K562 (cell line): ENCODE measurements around the gene C11orf54. TPM values are rescaled to one million over a fixed set of nuclear protein-coding genes. Genes with fewer than 3 reads are reported as not detected.

Experiments
- ATAC-seq: fragments of 200-7000 bp; cut with Tn5 transposase; 3 replicates; pipeline ENCODE4 v1.9.1; 2020; ENCODE audit warnings: moderate library complexity
- BruUV-seq: library from RNA; stranded (reverse); fragments of 400-500 nt; replicated peaks from 2 replicates; lab custom pipeline; 2021; lab: Mats Ljungman, UMichigan
- CTCF ChIA-PET: fragments of 300-600 bp; formaldehyde crosslinking; extraction: SDS; loops from one replicate; lab custom pipeline; 2021; ENCODE audit warnings: low intra/inter-chr PET ratio; lab: Yijun Ruan, JAX
- POLR2A ChIA-PET: fragments of 300-600, 350-650 bp; sonication (Branson Sonifier 250); formaldehyde crosslinking; extraction: SDS; loops from one replicate; lab custom pipeline; 2021; ENCODE audit warnings: antibody characterized with exemption, inconsistent platforms; lab: Yijun Ruan, JAX
- DNase-seq, 4 experiments: peaks; one replicate each; pipeline versions ENCODE4 v3.0.0 to v3.0.0-alpha.2; 2011 to 2018; ENCODE audit warnings: low spot score in 3 of 4, mixed read lengths in 3 of 4; ENCODE audit errors: extremely low read depth in 1 of 4
- FAIRE-seq: peaks from 2 replicates; lab custom pipeline; 2011; peaks lifted over from hg19 to GRCh38; lab: Jason Lieb, UNC
- H2AFZ ChIP-seq: 2 replicates; pipeline ENCODE4 v1.6.0; 2011; ENCODE audit warnings: low read depth, low read length, control low read depth, inconsistent platforms
- H3K27ac ChIP-seq: fragments of 200-600 bp; 3 replicates; pipeline ENCODE4 v1.8.0; 2011; ENCODE audit warnings: low read depth, mild to moderate bottlenecking, control low read depth, inconsistent platforms, low read length, moderate library complexity, mixed read lengths; ENCODE audit errors: extremely low read depth
- H3K27me3 ChIP-seq, 2 experiments: fragments of 300-600 bp in 1 of 2; 2 replicates in 1 of 2; 3 replicates in 1 of 2; pipeline versions ENCODE4 v1.6.0 to v1.8.0; 2011; ENCODE audit warnings: inconsistent platforms in 2 of 2, low read length in 2 of 2, mild to moderate bottlenecking in 1 of 2, mixed read lengths in 1 of 2, moderate library complexity in 1 of 2; ENCODE audit not compliant: control insufficient read depth in 2 of 2, insufficient read depth in 2 of 2
- H3K36me3 ChIP-seq: fragments of 300-600 bp; 3 replicates; pipeline ENCODE4 v1.8.0; 2011; ENCODE audit warnings: mild to moderate bottlenecking, low read length, inconsistent platforms; ENCODE audit not compliant: control insufficient read depth, insufficient read depth
- H3K4me1 ChIP-seq, 2 experiments: fragments of 200-600 bp in 1 of 2; replicated peaks in 1 of 2; 2 replicates in 1 of 2; 3 replicates in 1 of 2; pipeline versions ENCODE4 v1.5.1 to v1.8.0; 2011; ENCODE audit warnings: inconsistent platforms in 2 of 2, low read length in 2 of 2, mild to moderate bottlenecking in 1 of 2, mixed read lengths in 1 of 2, moderate library complexity in 1 of 2; ENCODE audit not compliant: control insufficient read depth in 2 of 2, insufficient read depth in 2 of 2
- H3K4me2 ChIP-seq: 2 replicates; pipeline ENCODE4 v1.6.1; 2011; ENCODE audit warnings: low read length, control low read depth, inconsistent platforms, mixed read lengths; ENCODE audit not compliant: insufficient read depth
- H3K4me3 ChIP-seq: fragments of 200-600 bp; sonication (generic), shearing (Covaris generic); 2 replicates; pipeline ENCODE4 v1.5.1; 2016; ENCODE audit warnings: control low read depth, inconsistent platforms
- H3K79me2 ChIP-seq: fragments of 200-600 bp; 3 replicates; pipeline ENCODE4 v1.8.0; 2011; ENCODE audit warnings: low read length, inconsistent platforms; ENCODE audit not compliant: control insufficient read depth, insufficient read depth
- H3K9ac ChIP-seq, 2 experiments: 2 replicates each; pipeline versions ENCODE4 v1.6.0 to v1.6.1; 2011; ENCODE audit warnings: low read depth in 2 of 2, low read length in 2 of 2, control low read depth in 1 of 2, inconsistent platforms in 1 of 2, mild to moderate bottlenecking in 1 of 2, mixed read lengths in 1 of 2; ENCODE audit not compliant: insufficient read depth in 1 of 2
- H3K9me1 ChIP-seq: one replicate; pipeline ENCODE4 v1.6.0; 2011; ENCODE audit warnings: inconsistent platforms, mild to moderate bottlenecking, low read length, moderate library complexity; ENCODE audit not compliant: control insufficient read depth, insufficient read depth
- H3K9me3 ChIP-seq: replicated peaks from 2 replicates; pipeline ENCODE4 v1.5.1; 2011; ENCODE audit warnings: low read depth, low read length, inconsistent platforms; ENCODE audit not compliant: control insufficient read depth, insufficient read depth
- H4K20me1 ChIP-seq: replicated peaks from 2 replicates; pipeline ENCODE4 v1.6.1; 2011; ENCODE audit warnings: low read length, inconsistent platforms, mixed read lengths; ENCODE audit not compliant: control insufficient read depth, insufficient read depth
- ARNT ChIP-seq, 2 experiments: fragments of 450-650 bp; IDR thresholded peaks; 2 replicates each; pipeline ENCODE4 v1.6.1; 2016; ENCODE audit warnings: mild to moderate bottlenecking in 1 of 2
- EHMT2 ChIP-seq: fragments of 450-650 bp; IDR thresholded peaks from 2 replicates; pipeline ENCODE4 v1.6.1; 2018; ENCODE audit warnings: antibody characterized with exemption
- KDM5B ChIP-seq: fragments of 200-600 bp; sonication (generic); IDR thresholded peaks from 2 replicates; pipeline ENCODE4 v1.6.1; 2012; ENCODE audit warnings: low read depth, mild to moderate bottlenecking, moderate library complexity, low read length, control low read depth, inconsistent platforms; ENCODE audit not compliant: insufficient replicate concordance
- MIER1 ChIP-seq: fragments of 450-650 bp; IDR thresholded peaks from 2 replicates; pipeline ENCODE4 v1.6.1; 2016; ENCODE audit warnings: antibody characterized with exemption, mild to moderate bottlenecking, low read depth
- ZKSCAN8 ChIP-seq: fragments of 200-800 bp; sonication (Bioruptor generic); IDR thresholded peaks from 2 replicates; pipeline ENCODE4 v1.6.1; 2016; ENCODE audit warnings: missing genetic modification characterization, missing compliant biosample characterization
- ZNF174 ChIP-seq: fragments of 250-450 bp; sonication (Bioruptor Pico); IDR thresholded peaks from 2 replicates; pipeline ENCODE4 v1.4.0; 2020; ENCODE audit warnings: mild to moderate bottlenecking
- ZNF239 ChIP-seq: fragments of 250-450 bp; sonication (Bioruptor Pico); IDR thresholded peaks from 2 replicates; pipeline ENCODE4 v1.4.0; 2020; ENCODE audit warnings: mild to moderate bottlenecking
- WGBS: fragments of 100-300 bp; shearing (Covaris generic); methylation state at CpG from one replicate; pipeline ENCODE4 v1.1.6; 2016; ENCODE audit warnings: low coverage, mixed read lengths; ENCODE audit not compliant: insufficient coverage; ENCODE audit errors: missing lambda C conversion rate; 5-methylcytosine and 5-hydroxymethylcytosine counted together
- in situ Hi-C: fragments of 300-500 bp; cut with MboI; formaldehyde crosslinking; loops from 4 replicates; pipeline ENCODE4 v1.15.0; 2018; ENCODE audit warnings: inconsistent platforms, mixed read lengths
- intact Hi-C: fragments of 100-400 bp; cut with micrococcal nuclease; formaldehyde crosslinking; loops from 2 replicates; pipeline ENCODE4 v1.14.2; 2022
- polyA plus RNA-seq, 8 experiments: library from polyadenylated mRNA; depleted of rRNA in 4 of 8; stranded (reverse) in 5 of 8; unstranded in 3 of 8; fragments of >200 nt; fragmentation: Nextera tagmentation in 2 of 8; fragmentation: Illumina TruSeq in 1 of 8; extraction: Ambion mirVana in 2 of 8; extraction: Trizol in 1 of 8; gene quantifications; 2 replicates each; pipeline versions ENCODE4 v1.2.1 to v1.2.3, GENCODE V29; 2011 to 2014; ENCODE audit warnings: inconsistent platforms in 1 of 8, missing spikeins in 1 of 8
- total RNA-seq, 7 experiments: library from RNA; depleted of rRNA in 6 of 7; stranded (reverse); fragments of >200 nt in 6 of 7; fragmentation: Illumina TruSeq in 2 of 7; extraction: Trizol in 2 of 7; gene quantifications; 2 replicates each; pipeline versions ENCODE4 v1.2.1 to v1.2.3, GENCODE V29; 2011 to 2021; ENCODE audit warnings: low replicate concordance in 1 of 7
- TF ChIP-seq, protein P1 (sequence below): sonication (generic); formaldehyde crosslinking; IDR thresholded peaks from 2 replicates; pipeline ENCODE4 v1.5.0; 2020; ENCODE audit warnings: missing genetic modification reagents
- TF ChIP-seq, protein P2 (sequence below): fragments of 250-450 bp; sonication (Bioruptor Pico); IDR thresholded peaks from 2 replicates; pipeline ENCODE4 v1.5.0; 2021
- TF ChIP-seq, protein P3 (sequence below): fragments of 450-650 bp; formaldehyde crosslinking; IDR thresholded peaks from 2 replicates; pipeline ENCODE4 v1.4.0; 2020; ENCODE audit warnings: mild to moderate bottlenecking, moderate library complexity
- TF ChIP-seq, protein P4 (sequence below), 3 experiments: fragments of 200-800 bp in 1 of 3; fragments of 250-450 bp in 1 of 3; fragments of 450-650 bp in 1 of 3; sonication (Bioruptor Pico) in 1 of 3; sonication (Bioruptor generic) in 1 of 3; formaldehyde crosslinking in 1 of 3; IDR thresholded peaks; 2 replicates each; pipeline versions ENCODE4 v1.6.1 to v1.8.0; 2016 to 2022; ENCODE audit warnings: mild to moderate bottlenecking in 2 of 3, missing genetic modification characterization in 2 of 3, missing compliant biosample characterization in 1 of 3, moderate library complexity in 1 of 3
- TF ChIP-seq, protein P5 (sequence below): sonication (generic); formaldehyde crosslinking; IDR thresholded peaks from 2 replicates; pipeline ENCODE4 v1.9.0; 2022; ENCODE audit warnings: mild to moderate bottlenecking, missing genetic modification reagents

Gene C11orf54
- total and polyA plus RNA-seq, 9 of the 15 experiments (the other 6 are each of a cell fraction or from before 2014, with no cell fraction given), result 13.4 to 33.0 (median 23.1) TPM

DNA sequence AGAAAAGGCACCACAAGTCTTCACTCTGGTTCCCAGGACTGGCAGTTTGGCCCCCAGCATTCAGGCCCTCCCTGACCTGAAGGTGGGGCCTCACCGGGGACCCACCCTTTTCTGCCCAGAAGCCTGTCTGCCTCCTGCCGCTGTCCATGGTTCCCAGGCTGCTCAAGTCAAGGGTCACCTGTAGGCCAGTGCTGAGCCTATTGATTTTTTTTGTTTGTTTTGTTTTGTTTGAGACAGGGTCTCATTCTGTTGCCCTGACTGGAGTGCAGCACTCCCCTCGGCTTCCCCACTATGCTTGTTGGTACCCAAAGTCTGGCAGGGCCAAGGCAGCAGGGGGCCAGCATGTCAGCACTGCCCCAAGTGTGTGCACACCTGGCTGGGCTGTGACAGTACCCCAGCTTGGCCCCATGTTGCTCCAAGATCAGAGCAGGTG is 31.6 kb downstream of the C11orf54 start:
- ATAC-seq (peak; percentile 63), FAIRE-seq (no peak), DNase-seq (no peak)
- in situ Hi-C loops, result no loop called here
- WGBS, result 40% methylated on average over 3 of the region's 3 CpGs
- BruUV-seq, result no TSS peak
- Histone ChIP-seq H3K9me3 (no peaks in the 10 kb centered on the region; the same call in 1 of the 2 replicates), H3K4me3 (no peak overlapping the region), H4K20me1 (no peaks in the 10 kb centered on the region), H3K36me3 (no peaks in the 10 kb centered on the region), H3K4me1 (peaks cover 0 to 5% of the 10 kb centered on the region in 2 experiments; a peak in 1 of 5 replicates), H3K27ac (no peak overlapping the region), H3K4me2 (no peak overlapping the region), H3K79me2 (no peaks in the 10 kb centered on the region), H3K9ac (no peak overlapping the region), H3K27me3 (no peaks in the 10 kb centered on the region), H2AFZ (no peak overlapping the region), H3K9me1 (no peaks in the 10 kb centered on the region)
- POLR2A ChIA-PET, result interaction anchor here (1.4 to 3.5 kb wide), 2 partner anchors 10 to 32 kb away, joined by 7 to 10 read pairs; partner anchors contain the start of genes C11orf54, MED17 and TAF1D
- CTCF ChIA-PET, result no interaction called here
- intact Hi-C loops, result no loop called here
- TF ChIP-seq, protein P1, sequence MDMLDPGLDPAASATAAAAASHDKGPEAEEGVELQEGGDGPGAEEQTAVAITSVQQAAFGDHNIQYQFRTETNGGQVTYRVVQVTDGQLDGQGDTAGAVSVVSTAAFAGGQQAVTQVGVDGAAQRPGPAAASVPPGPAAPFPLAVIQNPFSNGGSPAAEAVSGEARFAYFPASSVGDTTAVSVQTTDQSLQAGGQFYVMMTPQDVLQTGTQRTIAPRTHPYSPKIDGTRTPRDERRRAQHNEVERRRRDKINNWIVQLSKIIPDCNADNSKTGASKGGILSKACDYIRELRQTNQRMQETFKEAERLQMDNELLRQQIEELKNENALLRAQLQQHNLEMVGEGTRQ (CRISPR knock-in tag), result no peak
- TF ChIP-seq ZNF174 (CRISPR knock-in tag), result no peak
- TF ChIP-seq KDM5B, result no peak
- TF ChIP-seq ZNF239 (CRISPR knock-in tag), result no peak
- TF ChIP-seq, protein P2, sequence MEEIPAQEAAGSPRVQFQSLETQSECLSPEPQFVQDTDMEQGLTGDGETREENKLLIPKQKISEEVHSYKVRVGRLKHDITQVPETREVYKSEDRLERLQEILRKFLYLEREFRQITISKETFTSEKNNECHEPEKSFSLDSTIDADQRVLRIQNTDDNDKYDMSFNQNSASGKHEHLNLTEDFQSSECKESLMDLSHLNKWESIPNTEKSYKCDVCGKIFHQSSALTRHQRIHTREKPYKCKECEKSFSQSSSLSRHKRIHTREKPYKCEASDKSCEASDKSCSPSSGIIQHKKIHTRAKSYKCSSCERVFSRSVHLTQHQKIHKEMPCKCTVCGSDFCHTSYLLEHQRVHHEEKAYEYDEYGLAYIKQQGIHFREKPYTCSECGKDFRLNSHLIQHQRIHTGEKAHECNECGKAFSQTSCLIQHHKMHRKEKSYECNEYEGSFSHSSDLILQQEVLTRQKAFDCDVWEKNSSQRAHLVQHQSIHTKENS, result no peak
- TF ChIP-seq, protein P3, sequence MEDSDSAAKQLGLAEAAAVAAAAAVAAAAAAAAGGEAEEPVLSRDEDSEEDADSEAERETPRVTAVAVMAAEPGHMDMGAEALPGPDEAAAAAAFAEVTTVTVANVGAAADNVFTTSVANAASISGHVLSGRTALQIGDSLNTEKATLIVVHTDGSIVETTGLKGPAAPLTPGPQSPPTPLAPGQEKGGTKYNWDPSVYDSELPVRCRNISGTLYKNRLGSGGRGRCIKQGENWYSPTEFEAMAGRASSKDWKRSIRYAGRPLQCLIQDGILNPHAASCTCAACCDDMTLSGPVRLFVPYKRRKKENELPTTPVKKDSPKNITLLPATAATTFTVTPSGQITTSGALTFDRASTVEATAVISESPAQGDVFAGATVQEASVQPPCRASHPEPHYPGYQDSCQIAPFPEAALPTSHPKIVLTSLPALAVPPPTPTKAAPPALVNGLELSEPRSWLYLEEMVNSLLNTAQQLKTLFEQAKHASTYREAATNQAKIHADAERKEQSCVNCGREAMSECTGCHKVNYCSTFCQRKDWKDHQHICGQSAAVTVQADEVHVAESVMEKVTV (CRISPR knock-in tag), result no peak
- TF ChIP-seq ARNT (IDR thresholded peaks at IDR 0.05), result no peak
- peak; percentile 69 for TF ChIP-seq EHMT2
- TF ChIP-seq, protein P4, sequence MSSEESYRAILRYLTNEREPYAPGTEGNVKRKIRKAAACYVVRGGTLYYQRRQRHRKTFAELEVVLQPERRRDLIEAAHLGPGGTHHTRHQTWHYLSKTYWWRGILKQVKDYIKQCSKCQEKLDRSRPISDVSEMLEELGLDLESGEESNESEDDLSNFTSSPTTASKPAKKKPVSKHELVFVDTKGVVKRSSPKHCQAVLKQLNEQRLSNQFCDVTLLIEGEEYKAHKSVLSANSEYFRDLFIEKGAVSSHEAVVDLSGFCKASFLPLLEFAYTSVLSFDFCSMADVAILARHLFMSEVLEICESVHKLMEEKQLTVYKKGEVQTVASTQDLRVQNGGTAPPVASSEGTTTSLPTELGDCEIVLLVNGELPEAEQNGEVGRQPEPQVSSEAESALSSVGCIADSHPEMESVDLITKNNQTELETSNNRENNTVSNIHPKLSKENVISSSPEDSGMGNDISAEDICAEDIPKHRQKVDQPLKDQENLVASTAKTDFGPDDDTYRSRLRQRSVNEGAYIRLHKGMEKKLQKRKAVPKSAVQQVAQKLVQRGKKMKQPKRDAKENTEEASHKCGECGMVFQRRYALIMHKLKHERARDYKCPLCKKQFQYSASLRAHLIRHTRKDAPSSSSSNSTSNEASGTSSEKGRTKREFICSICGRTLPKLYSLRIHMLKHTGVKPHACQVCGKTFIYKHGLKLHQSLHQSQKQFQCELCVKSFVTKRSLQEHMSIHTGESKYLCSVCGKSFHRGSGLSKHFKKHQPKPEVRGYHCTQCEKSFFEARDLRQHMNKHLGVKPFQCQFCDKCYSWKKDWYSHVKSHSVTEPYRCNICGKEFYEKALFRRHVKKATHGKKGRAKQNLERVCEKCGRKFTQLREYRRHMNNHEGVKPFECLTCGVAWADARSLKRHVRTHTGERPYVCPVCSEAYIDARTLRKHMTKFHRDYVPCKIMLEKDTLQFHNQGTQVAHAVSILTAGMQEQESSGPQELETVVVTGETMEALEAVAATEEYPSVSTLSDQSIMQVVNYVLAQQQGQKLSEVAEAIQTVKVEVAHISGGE (CRISPR knock-in tag; IDR thresholded peaks at IDR 0.05), result no peak
- TF ChIP-seq, protein P5, sequence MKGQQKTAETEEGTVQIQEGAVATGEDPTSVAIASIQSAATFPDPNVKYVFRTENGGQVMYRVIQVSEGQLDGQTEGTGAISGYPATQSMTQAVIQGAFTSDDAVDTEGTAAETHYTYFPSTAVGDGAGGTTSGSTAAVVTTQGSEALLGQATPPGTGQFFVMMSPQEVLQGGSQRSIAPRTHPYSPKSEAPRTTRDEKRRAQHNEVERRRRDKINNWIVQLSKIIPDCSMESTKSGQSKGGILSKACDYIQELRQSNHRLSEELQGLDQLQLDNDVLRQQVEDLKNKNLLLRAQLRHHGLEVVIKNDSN (CRISPR knock-in tag), result no peak
- TF ChIP-seq ZKSCAN8 (CRISPR knock-in tag), result no peak
- TF ChIP-seq MIER1, result peak; percentile 75
